SK-N-MC (cell line): ENCODE data around the gene SLC25A44.

Experiments
- EZH2 ChIP-seq: fragments of 200-600 bp; sonication (generic); IDR thresholded peaks from one replicate; pipeline ENCODE4 v1.6.1; 2017; ENCODE audit warnings: antibody characterized with exemption
- FOXP2 ChIP-seq: optimal IDR thresholded peaks from 2 replicates; pipeline ENCODE3; 2011; ENCODE audit warnings: mild to moderate bottlenecking, moderate library complexity; ENCODE audit not compliant: insufficient read depth; ENCODE audit errors: extremely low read length, control extremely low read depth
- POLR2AphosphoS5 ChIP-seq: IDR thresholded peaks from 2 replicates; pipeline ENCODE4 v1.6.1; 2012; ENCODE audit warnings: mild to moderate bottlenecking, low read depth, low read length, borderline replicate concordance

GRCh38 chr1:156160000-156160742, 33.7 kb upstream of the SLC25A44 start:
- TF ChIP-seq EZH2 (no peak), POLR2AphosphoS5 (no peak), FOXP2 (no peak)
